HepG2 (cell line): ENCODE measurements around the gene DEPDC5. TPM values are rescaled to one million over a fixed set of nuclear protein-coding genes. Genes with fewer than 3 reads are reported as not detected.
A peak's percentile ranks its signal among the peaks of the same experiment; 100 is the strongest.

Experiments
- ATAC-seq: fragments of 200-7000 bp; cut with Tn5 transposase; 3 replicates; pipeline ENCODE4 v1.9.1; 2020; ENCODE audit warnings: mild to moderate bottlenecking, moderate library complexity
- BruUV-seq: library from RNA; stranded (reverse); fragments of 400-500 nt; replicated peaks from 2 replicates; lab custom pipeline; 2021; lab: Mats Ljungman, UMichigan
- CTCF ChIA-PET: fragments of 300-600 bp; formaldehyde crosslinking; extraction: SDS; loops from one replicate; lab custom pipeline; 2021; ENCODE audit warnings: low total read pairs, inconsistent platforms, low intra/inter-chr PET ratio; lab: Yijun Ruan, JAX
- POLR2A ChIA-PET: fragments of 350-600 bp; sonication (Branson Sonifier 250); formaldehyde crosslinking; loops from one replicate; lab custom pipeline; 2020; ENCODE audit warnings: antibody characterized with exemption, inconsistent platforms; lab: Yijun Ruan, JAX
- DNase-seq: peaks from one replicate; pipeline ENCODE4 v3.0.0-alpha.2; 2015; ENCODE audit warnings: low spot score
- FAIRE-seq: peaks from 3 replicates; lab custom pipeline; 2011; peaks lifted over from hg19 to GRCh38; lab: Jason Lieb, UNC
- H2AFZ ChIP-seq: one replicate; pipeline ENCODE4 v1.6.1; 2011; ENCODE audit warnings: low read length, inconsistent platforms
- H3K27ac ChIP-seq: fragments of 300-600 bp; 3 replicates; pipeline ENCODE4 v1.8.0; 2011; ENCODE audit warnings: mixed run types, mild to moderate bottlenecking, mixed read lengths, low read length, inconsistent platforms; ENCODE audit not compliant: insufficient read depth; ENCODE audit errors: extremely low read length
- H3K27me3 ChIP-seq, 2 experiments: fragments of 200-600 bp in 1 of 2; 2 replicates in 1 of 2; 3 replicates in 1 of 2; pipeline versions ENCODE4 v1.6.0 to v1.8.0; 2011; ENCODE audit warnings: low read length in 2 of 2, mild to moderate bottlenecking in 2 of 2, moderate library complexity in 2 of 2, inconsistent platforms in 1 of 2; ENCODE audit not compliant: insufficient read depth in 2 of 2, control insufficient read depth in 1 of 2
- H3K36me3 ChIP-seq, 2 experiments: fragments of 200-600 bp in 1 of 2; replicated peaks in 1 of 2; 2 replicates in 1 of 2; 3 replicates in 1 of 2; pipeline versions ENCODE4 v1.5.1 to v1.8.0; 2011; ENCODE audit warnings: low read length in 2 of 2, inconsistent platforms in 1 of 2; ENCODE audit not compliant: insufficient read depth in 2 of 2, control insufficient read depth in 1 of 2
- H3K4me1 ChIP-seq: 2 replicates; pipeline ENCODE4 v1.5.1; 2012; ENCODE audit warnings: low read length, inconsistent platforms; ENCODE audit not compliant: insufficient read depth
- H3K4me2 ChIP-seq: 2 replicates; pipeline ENCODE4 v1.6.0; 2011; ENCODE audit warnings: low read depth, low read length, inconsistent platforms
- H3K4me3 ChIP-seq, 3 experiments: fragments of 200-600 bp in 1 of 3; sonication (generic), shearing (Covaris generic) in 1 of 3; replicated peaks in 1 of 3; 2 replicates each; pipeline ENCODE4 v1.5.1; 2011 to 2016; ENCODE audit warnings: low read length in 3 of 3, inconsistent platforms in 2 of 3, low read depth in 2 of 3, mild to moderate bottlenecking in 2 of 3, control low read depth in 1 of 3, mixed read lengths in 1 of 3; ENCODE audit not compliant: insufficient read depth in 1 of 3
- H3K79me2 ChIP-seq: one replicate; pipeline ENCODE4 v1.6.1; 2011; ENCODE audit warnings: low read length, inconsistent platforms; ENCODE audit not compliant: insufficient read depth
- H3K9ac ChIP-seq: 2 replicates; pipeline ENCODE4 v1.6.0; 2011; ENCODE audit warnings: mild to moderate bottlenecking, low read depth, low read length, inconsistent platforms; ENCODE audit not compliant: insufficient read depth
- H3K9me3 ChIP-seq: 2 replicates; pipeline ENCODE4 v1.5.1; 2012; ENCODE audit warnings: mild to moderate bottlenecking, low read length
- H4K20me1 ChIP-seq: 2 replicates; pipeline ENCODE4 v1.6.0; 2011; ENCODE audit warnings: inconsistent platforms, mild to moderate bottlenecking, low read length, moderate library complexity; ENCODE audit not compliant: insufficient read depth
- ATF7 ChIP-seq, 2 experiments: fragments of 450-650 bp in 1 of 2; sonication (generic) in 1 of 2; formaldehyde crosslinking in 1 of 2; IDR thresholded peaks; 2 replicates each; pipeline versions ENCODE4 v1.4.0 to v1.6.1; 2016 to 2020; ENCODE audit warnings: antibody characterized with exemption in 1 of 2, mild to moderate bottlenecking in 1 of 2, missing genetic modification reagents in 1 of 2
- CAMTA2 ChIP-seq: sonication (generic); formaldehyde crosslinking; IDR thresholded peaks from 2 replicates; pipeline ENCODE4 v1.4.0; 2020; ENCODE audit warnings: mild to moderate bottlenecking, missing genetic modification reagents, borderline replicate concordance
- HNRNPH1 ChIP-seq: fragments of 200-400 bp; formaldehyde crosslinking; optimal IDR thresholded peaks from 2 replicates; pipeline ENCODE3; 2017; ENCODE audit warnings: mild to moderate bottlenecking, low read depth, low read length
- HOXA3 ChIP-seq: sonication (generic); formaldehyde crosslinking; IDR thresholded peaks from 2 replicates; pipeline ENCODE4 v1.5.0; 2020; ENCODE audit warnings: missing genetic modification reagents
- NR2F6 ChIP-seq, 2 experiments: IDR thresholded peaks; 2 replicates each; pipeline ENCODE4 v1.6.1; 2016; ENCODE audit warnings: antibody characterized with exemption in 1 of 2, mild to moderate bottlenecking in 1 of 2
- SKI ChIP-seq: fragments of 450-650 bp; IDR thresholded peaks from one replicate; pipeline ENCODE4 v1.6.1; 2018; ENCODE audit warnings: mild to moderate bottlenecking; ENCODE audit not compliant: partially characterized antibody
- THYN1 ChIP-seq: sonication (generic); formaldehyde crosslinking; IDR thresholded peaks from 2 replicates; pipeline ENCODE4 v1.8.1; 2023; ENCODE audit warnings: low read depth, mild to moderate bottlenecking, moderate library complexity, missing genetic modification reagents, borderline replicate concordance
- ZNF143 ChIP-seq: sonication (generic); formaldehyde crosslinking; IDR thresholded peaks from 2 replicates; pipeline ENCODE4 v1.4.0; 2020; ENCODE audit warnings: missing genetic modification reagents
- ZNF225 ChIP-seq: sonication (generic); formaldehyde crosslinking; IDR thresholded peaks from 2 replicates; pipeline ENCODE4 v1.4.0; 2020; ENCODE audit warnings: mild to moderate bottlenecking, missing genetic modification reagents
- ZNF33B ChIP-seq: sonication (generic); formaldehyde crosslinking; IDR thresholded peaks from 2 replicates; pipeline ENCODE4 v1.5.1; 2020; ENCODE audit warnings: mild to moderate bottlenecking, missing genetic modification reagents
- ZNF496 ChIP-seq: sonication (generic); formaldehyde crosslinking; IDR thresholded peaks from 2 replicates; pipeline ENCODE4 v1.8.1; 2023; ENCODE audit warnings: mild to moderate bottlenecking, moderate library complexity, missing genetic modification reagents; ENCODE audit not compliant: insufficient replicate concordance
- ZNF687 ChIP-seq: sonication (generic); formaldehyde crosslinking; IDR thresholded peaks from 2 replicates; pipeline ENCODE4 v1.5.1; 2020; ENCODE audit warnings: mild to moderate bottlenecking, missing genetic modification reagents, moderate library complexity
- ZNF816 ChIP-seq: sonication (generic); formaldehyde crosslinking; IDR thresholded peaks from 2 replicates; pipeline ENCODE4 v1.8.0; 2022; ENCODE audit warnings: missing genetic modification reagents, mild to moderate bottlenecking, borderline replicate concordance
- ZNF879 ChIP-seq: sonication (generic); formaldehyde crosslinking; IDR thresholded peaks from 2 replicates; pipeline ENCODE4 v1.8.1; 2023; ENCODE audit warnings: missing genetic modification reagents
- WGBS: methylation state at CpG from one replicate; pipeline ENCODE4 v1.1.6; 2017; ENCODE audit warnings: low lambda C conversion rate; 5-methylcytosine and 5-hydroxymethylcytosine counted together
- in situ Hi-C: cut with HindIII; loops from 2 replicates; pipeline ENCODE4 v1.10.0; 2017; ENCODE audit warnings: low pct_unique_long_range_greater_than_20kb; ENCODE audit not compliant: extremely low pct_ligation_motif_present
- intact Hi-C: fragments of 100-400 bp; cut with micrococcal nuclease; formaldehyde crosslinking; loops from one replicate; pipeline ENCODE4 v1.10.0; 2022; ENCODE audit not compliant: unreplicated experiment
- polyA plus RNA-seq, 8 experiments: library from polyadenylated mRNA; depleted of rRNA in 3 of 8; stranded (reverse) in 7 of 8; unstranded in 1 of 8; fragments of >200 nt; fragmentation: Illumina TruSeq in 4 of 8; extraction: Trizol in 4 of 8; gene quantifications; 2 replicates each; pipeline versions ENCODE4 v1.2.1 to v1.2.3, GENCODE V29; 2011 to 2016; ENCODE audit warnings: low read depth in 4 of 8, missing spikeins in 1 of 8, mixed read lengths in 1 of 8; ENCODE audit not compliant: insufficient read depth in 1 of 8
- total RNA-seq, 5 experiments: library from RNA; depleted of rRNA; stranded (reverse); fragments of >200 nt; fragmentation: Illumina TruSeq; extraction: Trizol; gene quantifications; 2 replicates each; pipeline ENCODE4 v1.2.3, GENCODE V29; 2016; ENCODE audit warnings: low read depth in 1 of 5
- TF ChIP-seq, protein P1 (sequence below): sonication (generic); formaldehyde crosslinking; IDR thresholded peaks from 2 replicates; pipeline ENCODE4 v1.4.0; 2020; ENCODE audit warnings: missing genetic modification reagents
- TF ChIP-seq, protein P2 (sequence below): sonication (generic); formaldehyde crosslinking; IDR thresholded peaks from 2 replicates; pipeline ENCODE4 v1.4.0; 2020; ENCODE audit warnings: missing genetic modification reagents, low read depth, mild to moderate bottlenecking, borderline replicate concordance

The DEPDC5 gene
- total and polyA plus RNA-seq, 2 of the 13 experiments (the other 11 are each of a cell fraction or from before 2014, with no cell fraction given) = 9.8 to 12.4 TPM

DNA sequence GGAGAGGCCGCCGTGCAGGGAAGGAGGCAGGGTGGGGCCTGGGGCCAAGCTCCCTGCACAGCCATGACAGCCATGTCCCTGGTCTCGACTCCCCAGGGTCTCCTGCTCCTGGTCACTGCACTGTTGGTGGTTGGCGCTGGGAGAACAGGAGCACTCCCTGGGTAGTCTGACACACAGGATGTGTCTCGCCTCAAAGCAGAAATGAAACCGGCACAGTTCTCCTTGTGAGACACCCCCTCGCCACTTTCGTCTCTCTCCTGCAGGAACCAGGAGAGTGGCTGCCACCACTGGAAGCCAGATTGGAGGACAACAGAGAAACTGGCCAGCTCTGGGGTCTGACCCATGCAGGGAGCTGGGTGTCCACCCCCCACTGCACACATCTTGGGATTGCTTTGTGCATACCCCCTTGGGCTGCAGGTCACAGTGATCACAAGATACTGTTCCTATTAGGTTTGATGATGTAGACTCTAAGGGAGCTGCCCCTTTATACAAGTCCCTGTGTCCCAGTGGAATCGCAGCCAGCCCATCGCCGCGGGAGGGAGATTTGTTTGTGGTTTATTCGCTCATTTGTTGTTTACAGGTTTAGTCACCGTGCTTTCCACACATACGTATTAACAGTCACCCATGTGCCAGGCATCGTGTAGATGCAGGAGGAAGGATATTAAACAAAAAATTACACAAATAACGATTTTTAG, 163.6 kb downstream of the DEPDC5 start (continued):
- 0 out of 2 replicates have a peak, but pooled peaks have one; percentile 16 for TF ChIP-seq ZNF687 (CRISPR knock-in tag)

- Histone ChIP-seq H3K4me3 (peak overlapping the region in 1 of 3 experiments; percentile 19; a peak in 1 of 6 replicates), H3K9ac (no peak overlapping the region), H2AFZ (no peak overlapping the region), H3K27ac (no peak overlapping the region), H3K27me3 (no peaks in the 10 kb centered on the region; a peak in 1 of 5 replicates), H3K9me3 (no peaks in the 10 kb centered on the region), H3K79me2 (no peaks in the 10 kb centered on the region), H3K4me2 (peak overlapping the region; percentile 61), H3K4me1 (peaks cover 80% of the 10 kb centered on the region), H3K36me3 (no peaks in the 10 kb centered on the region), H4K20me1 (no peaks in the 10 kb centered on the region)
- peak; percentile 36 for DNase-seq
- in situ Hi-C loops (no loop called here), intact Hi-C loops (no loop called here)
- ATAC-seq = peak; percentile 46
- no peak for FAIRE-seq
- POLR2A ChIA-PET = interaction anchor here (0.7 to 2.1 kb wide), 2 partner anchors 14 to 24 kb away, joined by 3 to 9 read pairs; no protein-coding TSS in a partner anchor
- BruUV-seq = no TSS peak
- CTCF ChIA-PET = no interaction called here
- WGBS = 0% methylated on average over 3 of the region's 3 CpGs
- no peak for TF ChIP-seq ZNF496
- TF ChIP-seq, protein P1, sequence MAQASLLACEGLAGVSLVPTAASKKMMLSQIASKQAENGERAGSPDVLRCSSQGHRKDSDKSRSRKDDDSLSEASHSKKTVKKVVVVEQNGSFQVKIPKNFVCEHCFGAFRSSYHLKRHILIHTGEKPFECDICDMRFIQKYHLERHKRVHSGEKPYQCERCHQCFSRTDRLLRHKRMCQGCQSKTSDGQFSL (CRISPR knock-in tag) = no peak
- TF ChIP-seq, protein P2, sequence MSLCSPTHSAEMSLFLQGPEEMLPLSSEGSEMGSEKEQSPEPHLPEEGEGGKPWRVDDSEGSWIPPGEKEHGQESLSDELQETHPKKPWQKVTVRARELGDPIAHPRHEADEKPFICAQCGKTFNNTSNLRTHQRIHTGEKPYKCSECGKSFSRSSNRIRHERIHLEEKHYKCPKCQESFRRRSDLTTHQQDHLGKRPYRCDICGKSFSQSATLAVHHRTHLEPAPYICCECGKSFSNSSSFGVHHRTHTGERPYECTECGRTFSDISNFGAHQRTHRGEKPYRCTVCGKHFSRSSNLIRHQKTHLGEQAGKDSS = no peak
- no peak for TF ChIP-seq ZNF816 (CRISPR knock-in tag)
- no peak for TF ChIP-seq THYN1 (CRISPR knock-in tag)
- no peak for TF ChIP-seq HNRNPH1
- no peak for TF ChIP-seq ZNF143 (CRISPR knock-in tag)
- TF ChIP-seq NR2F6 (IDR thresholded peaks at IDR 0.05) = 0 out of 2 replicates have a peak, but pooled peaks have one; percentile 15
- no peak; the same call in 1 of the 2 replicates for TF ChIP-seq NR2F6 (CRISPR knock-in tag; IDR thresholded peaks at IDR 0.05)
- no peak for TF ChIP-seq ATF7 (IDR thresholded peaks at IDR 0.05)
- no peak for TF ChIP-seq ATF7 (CRISPR knock-in tag; IDR thresholded peaks at IDR 0.05)
- no peak for TF ChIP-seq ZNF33B (CRISPR knock-in tag)
- TF ChIP-seq CAMTA2 (CRISPR knock-in tag) = no peak
- no peak for TF ChIP-seq SKI
- 0 out of 2 replicates have a peak, but pooled peaks have one; percentile 16 for TF ChIP-seq HOXA3
- no peak for TF ChIP-seq ZNF225 (CRISPR knock-in tag)
- TF ChIP-seq ZNF879 (CRISPR knock-in tag) = no peak
Observed at GRCh38 chr22:31919730-31920129, 165.9 kb downstream of the DEPDC5 start.
